H1 (cell line): ENCODE data around the gene RPN2. TPM values are rescaled to one million over a fixed set of nuclear protein-coding genes. Genes with fewer than 3 reads are reported as not detected.

Source experiments
- EGR1 ChIP-seq: IDR thresholded peaks from 2 replicates; pipeline ENCODE4 v1.6.1; 2011; ENCODE audit warnings: low read depth, low read length, borderline replicate concordance
- KDM4A ChIP-seq: IDR thresholded peaks from one replicate; pipeline ENCODE4 v1.7.1; 2012; ENCODE audit warnings: low read depth, mild to moderate bottlenecking, moderate library complexity, low read length, inconsistent platforms; ENCODE audit not compliant: severe bottlenecking
- POU5F1 ChIP-seq: IDR thresholded peaks from 2 replicates; pipeline ENCODE4 v1.6.1; 2011; ENCODE audit warnings: low read depth, mild to moderate bottlenecking, low read length, moderate library complexity
- SIRT6 ChIP-seq: IDR thresholded peaks from one replicate; pipeline ENCODE4 v1.7.1; 2012; ENCODE audit warnings: low read length, inconsistent platforms
- SIX5 ChIP-seq: IDR thresholded peaks from 2 replicates; pipeline ENCODE4 v1.6.1; 2011; ENCODE audit warnings: mild to moderate bottlenecking, low read depth, low read length
- polyA plus RNA-seq, 7 experiments: library from polyadenylated mRNA; depleted of rRNA in 3 of 7; stranded (reverse) in 5 of 7; unstranded in 2 of 7; fragments of >200 nt in 5 of 7; fragments of 200-250 nt in 2 of 7; gene quantifications; 1 replicate in 5 of 7; 2 replicates in 1 of 7; 4 replicates in 1 of 7; pipeline versions ENCODE4 v1.2.1 to v1.2.3, GENCODE V29; 2011 to 2013; ENCODE audit warnings: missing spikeins in 2 of 7, mixed read lengths in 2 of 7
- total RNA-seq: library from RNA; stranded (reverse); fragmentation: NEBNext Ultra II Directional; extraction: Animal tissue kit (Norgen Biotek cat#: 25700); gene quantifications from 2 replicates; pipeline ENCODE4 v1.2.1, GENCODE V29; 2021
- TF ChIP-seq, protein P1 (sequence below): IDR thresholded peaks from 2 replicates; pipeline ENCODE4 v1.6.1; 2011; ENCODE audit warnings: low read depth, mild to moderate bottlenecking, low read length; ENCODE audit not compliant: insufficient read depth

The RPN2 gene
- total and polyA plus RNA-seq, 2 of the 8 experiments (the other 6 are each of a cell fraction or from before 2014, with no cell fraction given), result 236 to 379 TPM

DNA sequence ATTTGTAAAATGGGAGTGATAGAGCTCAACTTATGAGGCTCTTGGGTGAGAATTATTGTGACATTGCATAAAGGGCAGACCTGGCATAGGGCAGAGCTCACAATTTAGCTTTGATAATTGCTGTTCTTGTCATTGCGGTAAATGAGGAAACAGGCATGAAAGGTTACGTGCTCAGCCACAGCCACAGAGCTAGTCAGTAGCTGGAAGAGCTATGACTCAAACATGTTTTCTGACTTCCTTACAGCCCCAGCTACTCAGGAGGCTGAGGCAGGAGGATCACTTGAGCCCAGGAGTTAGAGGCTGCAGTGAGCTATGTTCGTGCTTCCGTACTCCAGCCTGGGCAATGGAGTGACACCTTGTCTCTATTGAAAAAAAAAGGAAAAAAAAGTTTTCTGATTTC is 86.0 kb downstream of the RPN2 start (continued):
- TF ChIP-seq SIX5 (no peak), EGR1 (no peak), KDM4A (no peak), SIRT6 (no peak), POU5F1 (no peak)
- TF ChIP-seq, protein P1, sequence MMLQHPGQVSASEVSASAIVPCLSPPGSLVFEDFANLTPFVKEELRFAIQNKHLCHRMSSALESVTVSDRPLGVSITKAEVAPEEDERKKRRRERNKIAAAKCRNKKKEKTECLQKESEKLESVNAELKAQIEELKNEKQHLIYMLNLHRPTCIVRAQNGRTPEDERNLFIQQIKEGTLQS, result no peak
- TF ChIP-seq, all 59 proteins: peak for 0
